Sigmoid colon (tissue), 7 donors: ENCODE results near the gene NELFCD. TPM values are rescaled to one million over a fixed set of nuclear protein-coding genes. Genes with fewer than 3 reads are reported as not detected.
"Not testable (repeated sequence)": the region's sequence is repeated elsewhere in the genome, so short reads cannot be mapped to it uniquely, and the experiment has no call there.

Experiments
- DNase-seq: peaks from one replicate; pipeline ENCODE4 v3.0.0-alpha.2; 2019
- H3K27ac ChIP-seq, 4 donors: fragments of 200-600 bp; sonication (generic); one replicate each; pipeline ENCODE4 v1.5.1; 2016 to 2019; ENCODE audit warnings: mild to moderate bottlenecking in 1 of 4
- H3K27me3 ChIP-seq, 3 donors: fragments of 200-600 bp; sonication (generic); one replicate each; pipeline ENCODE4 v1.5.1; 2019; ENCODE audit warnings: mild to moderate bottlenecking in 1 of 3
- H3K36me3 ChIP-seq, 4 donors: fragments of 200-600 bp; sonication (generic); one replicate each; pipeline ENCODE4 v1.5.1; 2016 to 2019
- H3K4me1 ChIP-seq, 4 donors: fragments of 200-600 bp; sonication (generic); one replicate each; pipeline ENCODE4 v1.5.1; 2017 to 2019
- H3K4me3 ChIP-seq, 4 donors: fragments of 200-600 bp; sonication (generic); one replicate each; pipeline ENCODE4 v1.5.1; 2017 to 2019; ENCODE audit warnings: mild to moderate bottlenecking in 2 of 4, moderate library complexity in 1 of 4
- H3K9me3 ChIP-seq, 4 donors: fragments of 200-600 bp in 3 of 4; sonication (generic) in 3 of 4; one replicate each; pipeline versions ENCODE4 v1.5.1 to v1.6.1; 2013 to 2019
- EP300 ChIP-seq, 4 donors: sonication (generic); formaldehyde crosslinking; IDR thresholded peaks; one replicate each; pipeline ENCODE4 v1.6.1; 2017; ENCODE audit warnings: antibody characterized with exemption in 4 of 4
- POLR2A ChIP-seq, 2 donors: fragments of 450-650 bp; IDR thresholded peaks; one replicate each; pipeline ENCODE4 v1.6.1; 2016; ENCODE audit warnings: antibody characterized with exemption in 2 of 2, mild to moderate bottlenecking in 2 of 2, moderate library complexity in 2 of 2
- POLR2AphosphoS5 ChIP-seq, 4 donors: sonication (generic); formaldehyde crosslinking; IDR thresholded peaks; one replicate each; pipeline ENCODE4 v1.6.1; 2017; ENCODE audit warnings: antibody characterized with exemption in 4 of 4
- whole genome bisulfite sequencing, 2 donors: extraction: QIAGEN DNeasy Blood & Tissue Kit; methylation state at CpG; one replicate each; pipeline ENCODE4 v1.1.7; 2013; 5-methylcytosine and 5-hydroxymethylcytosine counted together
- intact Hi-C: fragments of 100-400 bp; cut with DNase I; formaldehyde crosslinking; loops from one replicate; pipeline ENCODE4 v1.15.1; 2023
- polyA plus RNA-seq, 3 donors: library from polyadenylated mRNA; stranded (reverse); fragments of 200-250 nt; gene quantifications; one replicate each; pipeline ENCODE4 v1.2.3, GENCODE V29; 2013
- total RNA-seq, 4 donors: library from RNA; depleted of rRNA; stranded (reverse); fragments of >200 nt; gene quantifications; one replicate each; pipeline ENCODE4 v1.1.0, GENCODE V29; 2016
- TF ChIP-seq, protein P1 (sequence below), 4 experiments: fragments of 450-650 bp in 3 of 4; fragments of 200-600 bp in 1 of 4; IDR thresholded peaks; one replicate each; pipeline ENCODE4 v1.5.1; 2016 to 2019; ENCODE audit warnings: antibody characterized with exemption in 4 of 4, mild to moderate bottlenecking in 3 of 4, moderate library complexity in 2 of 4
- donor health status: healthy with polysubstance abuse.
- donor health status: Bipolar disorder and iron deficiency.
- donor health status: healthy.

Gene NELFCD
- total and polyA plus RNA-seq, 7 donors, result 22.7 to 53.2 (median 42.8) TPM

- Histone ChIP-seq H3K27ac (no peak overlapping the region), H3K36me3 (no peaks in the 10 kb centered on the region), H3K4me3 (no peak overlapping the region), H3K27me3 (no peaks in the 10 kb centered on the region), H3K4me1 (peaks cover 0 to 9% (median 0%) of the 10 kb centered on the region in 4 donors), H3K9me3 (no peaks in the 10 kb centered on the region)
- TF ChIP-seq POLR2AphosphoS5 (IDR thresholded peaks at IDR 0.05), result no peak
- WGBS, 2 donors, result 75 to 79% methylated on average over 3 of the region's 3 CpGs
- intact Hi-C loops, result no loop called here
- no peak for DNase-seq
Measured at GRCh38 chr20:58941471-58941870, 39.6 kb upstream of the NELFCD start.

DNA sequence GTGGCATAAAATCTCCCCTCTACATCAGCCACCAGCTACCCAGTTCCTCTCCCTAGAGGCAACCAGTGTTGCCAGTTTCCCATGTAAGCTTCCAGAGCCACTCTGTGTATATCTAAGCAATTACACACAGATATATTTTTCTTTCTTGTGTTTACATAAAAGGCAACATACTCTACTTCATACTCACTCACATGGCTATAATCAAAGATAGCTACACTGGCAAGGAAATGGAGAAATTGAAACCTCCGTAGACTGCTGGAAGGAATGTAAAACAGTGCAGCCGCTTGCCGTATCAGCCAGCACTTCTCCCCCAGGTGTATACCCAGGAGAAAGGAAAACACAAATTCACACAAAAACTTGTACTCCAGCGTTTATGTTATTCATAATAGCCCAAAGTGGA lies 38.5 kb upstream of the NELFCD start:
- no peaks in the 10 kb centered on the region for H3K9me3 ChIP-seq
- H3K27ac ChIP-seq, result no peak overlapping the region
- H3K27me3 ChIP-seq, result no peaks in the 10 kb centered on the region
- no peak for DNase-seq
- H3K36me3 ChIP-seq, result no peaks in the 10 kb centered on the region
- no peak overlapping the region for H3K4me3 ChIP-seq
- no peak for TF ChIP-seq EP300 (IDR thresholded peaks at IDR 0.05)
- TF ChIP-seq, protein P1, sequence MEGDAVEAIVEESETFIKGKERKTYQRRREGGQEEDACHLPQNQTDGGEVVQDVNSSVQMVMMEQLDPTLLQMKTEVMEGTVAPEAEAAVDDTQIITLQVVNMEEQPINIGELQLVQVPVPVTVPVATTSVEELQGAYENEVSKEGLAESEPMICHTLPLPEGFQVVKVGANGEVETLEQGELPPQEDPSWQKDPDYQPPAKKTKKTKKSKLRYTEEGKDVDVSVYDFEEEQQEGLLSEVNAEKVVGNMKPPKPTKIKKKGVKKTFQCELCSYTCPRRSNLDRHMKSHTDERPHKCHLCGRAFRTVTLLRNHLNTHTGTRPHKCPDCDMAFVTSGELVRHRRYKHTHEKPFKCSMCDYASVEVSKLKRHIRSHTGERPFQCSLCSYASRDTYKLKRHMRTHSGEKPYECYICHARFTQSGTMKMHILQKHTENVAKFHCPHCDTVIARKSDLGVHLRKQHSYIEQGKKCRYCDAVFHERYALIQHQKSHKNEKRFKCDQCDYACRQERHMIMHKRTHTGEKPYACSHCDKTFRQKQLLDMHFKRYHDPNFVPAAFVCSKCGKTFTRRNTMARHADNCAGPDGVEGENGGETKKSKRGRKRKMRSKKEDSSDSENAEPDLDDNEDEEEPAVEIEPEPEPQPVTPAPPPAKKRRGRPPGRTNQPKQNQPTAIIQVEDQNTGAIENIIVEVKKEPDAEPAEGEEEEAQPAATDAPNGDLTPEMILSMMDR (IDR thresholded peaks at IDR 0.05), result no peak
- TF ChIP-seq POLR2AphosphoS5 (IDR thresholded peaks at IDR 0.05), result no peak
- no peak for TF ChIP-seq POLR2A (IDR thresholded peaks at IDR 0.05)
- WGBS, 2 donors, result 67 to 72% methylated on average over 4 of the region's 4 CpGs
- intact Hi-C loops, result no loop called here
- peaks cover 0 to 9% (median 0%) of the 10 kb centered on the region in 4 donors for H3K4me1 ChIP-seq

GRCh38 chr20:58944610-58945009 lies 36.4 kb upstream of the NELFCD start:
- no peaks in the 10 kb centered on the region for H3K9me3 ChIP-seq
- H3K4me1 ChIP-seq, result peaks cover 0 to 9% (median 0%) of the 10 kb centered on the region in 4 donors
- TF ChIP-seq, protein P1 (IDR thresholded peaks at IDR 0.05), result no peak
- TF ChIP-seq POLR2AphosphoS5 (IDR thresholded peaks at IDR 0.05), result no peak
- TF ChIP-seq EP300 (IDR thresholded peaks at IDR 0.05), result no peak
- no peak for TF ChIP-seq POLR2A (IDR thresholded peaks at IDR 0.05)
- 77 to 86% methylated on average over 5 of the region's 5 CpGs for WGBS, 2 donors
- H3K27me3 ChIP-seq, result no peaks in the 10 kb centered on the region
- no peaks in the 10 kb centered on the region for H3K36me3 ChIP-seq
- H3K27ac ChIP-seq, result no peak overlapping the region
- intact Hi-C loops, result no loop called here
- no peak for DNase-seq
- no peak overlapping the region for H3K4me3 ChIP-seq

- DNase-seq, result no peak
- Histone ChIP-seq H3K36me3 (no peaks in the 10 kb centered on the region), H3K9me3 (no peaks in the 10 kb centered on the region), H3K4me1 (peaks cover 0 to 9% (median 0%) of the 10 kb centered on the region in 4 donors), H3K4me3 (no peak overlapping the region), H3K27ac (no peak overlapping the region), H3K27me3 (no peaks in the 10 kb centered on the region)
- TF ChIP-seq POLR2A (IDR thresholded peaks at IDR 0.05) (no peak), EP300 (IDR thresholded peaks at IDR 0.05) (no peak), POLR2AphosphoS5 (IDR thresholded peaks at IDR 0.05) (no peak)
- TF ChIP-seq, protein P1 (IDR thresholded peaks at IDR 0.05), result no peak
- intact Hi-C loops, result no loop called here
- WGBS, 2 donors, result 89 to 92% methylated on average over 10 of the region's 10 CpGs
Measured at GRCh38 chr20:58945965-58946631, 35.0 kb upstream of the NELFCD start.

GRCh38 chr20:58947797-58948388 lies 33.2 kb upstream of the NELFCD start:
- H3K9me3 ChIP-seq, DNase-seq, H3K27ac ChIP-seq, intact Hi-C loops, H3K4me3 ChIP-seq, H3K27me3 ChIP-seq, H3K36me3 ChIP-seq, H3K4me1 ChIP-seq: not testable (repeated sequence)
- WGBS, 2 donors, result 82 to 88% methylated on average over 7 of the region's 7 CpGs
